Frontal cortex (tissue), 4 donors: ENCODE measurements around the gene ZBED3. TPM values are rescaled to one million over a fixed set of nuclear protein-coding genes. Genes with fewer than 3 reads are reported as not detected.
"Not testable (repeated sequence)": the region's sequence is repeated elsewhere in the genome, so short reads cannot be mapped to it uniquely, and the experiment has no call there.

Experiments used
- DNase-seq, 2 donors: peaks; one replicate each; pipeline ENCODE4 v3.0.0; 2012; ENCODE audit warnings: low spot score in 2 of 2
- FAIRE-seq: peaks from 2 replicates; lab custom pipeline; 2012; peaks lifted over from hg19 to GRCh38; lab: Jason Lieb, UNC
- total RNA-seq: library from RNA; depleted of rRNA; stranded (reverse); fragments of >200 nt; gene quantifications from one replicate; pipeline ENCODE4 v1.2.3, GENCODE V29; 2014
- donor health status: control.
- donor health status: control.
- donor health status: control.

The ZBED3 gene, protein sequence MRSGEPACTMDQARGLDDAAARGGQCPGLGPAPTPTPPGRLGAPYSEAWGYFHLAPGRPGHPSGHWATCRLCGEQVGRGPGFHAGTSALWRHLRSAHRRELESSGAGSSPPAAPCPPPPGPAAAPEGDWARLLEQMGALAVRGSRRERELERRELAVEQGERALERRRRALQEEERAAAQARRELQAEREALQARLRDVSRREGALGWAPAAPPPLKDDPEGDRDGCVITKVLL
- total RNA-seq, result 1.6 TPM

DNA sequence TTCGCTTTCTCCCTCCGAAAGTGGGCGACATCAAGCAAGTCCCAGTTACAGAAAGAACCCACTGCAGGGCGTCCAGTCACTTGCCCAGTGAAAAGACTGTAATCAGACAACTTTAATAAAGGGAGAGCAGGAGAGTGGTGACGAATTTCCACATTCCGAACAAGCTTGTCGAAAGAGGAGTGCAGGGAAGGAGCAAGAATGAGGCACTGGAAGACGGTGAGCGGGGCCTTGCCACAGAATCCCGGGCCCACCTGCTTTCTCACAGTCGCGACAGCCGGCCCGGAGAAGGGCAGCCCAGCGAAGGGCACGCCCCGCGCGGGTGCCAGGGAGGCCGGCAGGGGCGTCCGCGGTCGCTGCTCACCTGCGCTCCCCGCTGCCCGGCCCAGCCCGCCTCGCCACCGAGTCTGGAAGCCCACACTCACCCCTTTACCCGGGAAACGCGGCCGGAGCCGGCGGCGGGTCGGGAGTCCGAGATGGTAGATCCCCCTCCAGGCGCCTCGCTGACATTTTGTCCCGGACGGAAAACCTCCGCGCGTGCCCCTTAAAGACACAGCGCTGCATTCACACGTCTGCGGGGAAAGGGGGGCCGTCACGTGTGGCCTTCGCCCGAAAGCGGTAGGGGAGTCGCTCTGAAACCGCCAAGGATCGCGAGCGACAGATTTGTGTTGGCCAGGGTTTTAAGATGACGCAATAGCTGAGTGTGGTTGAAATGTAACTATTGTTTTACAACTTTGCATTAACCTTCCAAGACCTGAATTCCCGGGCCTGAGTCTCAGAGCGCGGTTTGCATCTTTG, at the start of gene ZBED3:
ZBED3 (minus strand) TSS at position 597 of the 795 bp plus-strand sequence. CDS start 9,407 bp downstream, outside the sequence.
- no peak for FAIRE-seq
- DNase-seq, result peak; percentile 68 to 78

DNA sequence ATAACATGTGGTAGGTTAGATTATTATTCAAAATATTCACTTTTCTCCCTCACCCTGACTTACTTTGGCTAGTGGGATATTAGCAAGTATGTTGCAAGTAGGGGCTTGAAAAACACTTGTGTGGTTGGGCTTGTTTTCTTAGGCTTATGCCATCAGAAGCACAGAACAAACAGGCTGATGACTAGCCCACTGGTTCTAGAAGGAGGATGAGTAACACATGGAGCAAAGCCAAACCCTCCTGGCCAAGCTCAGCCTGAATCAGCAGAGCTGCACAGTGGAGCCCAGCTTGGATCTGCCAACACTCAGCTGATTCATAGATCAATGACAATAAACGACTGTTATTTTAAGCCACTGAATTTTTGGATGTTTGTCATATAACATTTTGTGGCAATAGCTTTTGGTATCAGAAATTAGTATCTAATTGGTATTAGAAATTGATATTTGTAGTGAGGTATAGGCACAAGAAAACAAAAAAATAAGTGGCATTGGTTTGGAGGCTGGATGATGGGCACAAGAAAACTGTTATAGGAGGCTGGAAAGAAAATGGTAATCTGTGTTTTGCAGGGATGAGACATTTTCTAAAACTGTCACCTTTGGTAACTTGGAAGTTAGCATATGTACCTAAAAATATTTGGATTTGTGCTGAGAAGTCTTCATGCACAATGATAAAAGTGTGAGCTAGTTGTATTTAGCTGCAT, 46.1 kb upstream of the ZBED3 start:
- FAIRE-seq (peak; percentile 92), DNase-seq (peak; percentile 19 to 48)

GRCh38 chr5:77131361-77131760, 44.3 kb upstream of the ZBED3 start:
- DNase-seq (no peak), FAIRE-seq (no peak)

GRCh38 chr5:77129391-77129990, 42.4 kb upstream of the ZBED3 start:
- DNase-seq (no peak), FAIRE-seq (no peak)

DNA sequence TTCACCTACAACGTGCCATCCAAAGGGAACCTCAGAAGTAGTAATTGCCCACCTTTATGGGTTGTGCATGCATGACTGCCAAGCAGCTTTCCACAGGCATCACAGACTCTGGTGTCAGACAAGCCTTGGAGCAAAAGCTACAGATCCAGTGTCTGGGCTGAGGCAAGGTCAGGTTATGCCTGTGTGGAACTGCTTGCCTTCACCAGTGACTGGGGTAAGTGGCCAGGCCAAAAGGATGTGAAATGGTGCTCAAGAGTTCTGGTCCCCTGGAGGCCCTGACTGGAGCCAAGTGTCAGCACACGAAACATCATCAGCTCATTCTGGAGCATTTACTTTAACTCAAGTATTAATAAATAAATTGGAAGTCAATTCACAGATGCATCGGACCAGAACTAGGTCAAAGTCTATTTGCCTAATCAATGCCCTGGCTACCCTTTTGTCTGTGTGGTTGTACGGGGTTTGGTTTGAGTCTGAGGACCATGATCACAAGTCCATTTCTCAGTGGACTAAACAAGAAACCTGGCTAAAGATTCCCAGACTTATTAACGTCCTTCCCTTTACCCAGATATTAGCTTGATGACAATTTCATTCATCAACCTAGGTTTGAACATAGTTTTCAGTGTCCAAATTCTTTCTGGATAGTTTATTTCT, 41.5 kb upstream of the ZBED3 start:
- no peak for DNase-seq

GRCh38 chr5:77123057-77123456, 36.0 kb upstream of the ZBED3 start:
- DNase-seq (no peak), FAIRE-seq (no peak)

More for the DNA sequence above, 41.5 kb upstream of the ZBED3 start:
- FAIRE-seq, result no peak

- DNase-seq (no peak), FAIRE-seq (no peak)
These were observed 33.6 kb upstream of the ZBED3 start for GRCh38 chr5:77120706-77121105.

GRCh38 chr5:77120086-77120485, 33.0 kb upstream of the ZBED3 start:
- no peak for DNase-seq
- FAIRE-seq, result no peak

- no peak for FAIRE-seq
- no peak for DNase-seq
These were observed 30.1 kb upstream of the ZBED3 start for GRCh38 chr5:77117161-77117560.

GRCh38 chr5:77107035-77107434, 19.9 kb upstream of the ZBED3 start:
- not testable (repeated sequence) for DNase-seq, FAIRE-seq

- FAIRE-seq (no peak), DNase-seq (no peak)
These were observed 17.7 kb upstream of the ZBED3 start for GRCh38 chr5:77104813-77105212.

- DNase-seq (no peak), FAIRE-seq (no peak)
These were observed 16.4 kb upstream of the ZBED3 start for GRCh38 chr5:77103457-77103856.

GRCh38 chr5:77102549-77102948, 15.5 kb upstream of the ZBED3 start:
- no peak for DNase-seq
- FAIRE-seq, result no peak

DNA sequence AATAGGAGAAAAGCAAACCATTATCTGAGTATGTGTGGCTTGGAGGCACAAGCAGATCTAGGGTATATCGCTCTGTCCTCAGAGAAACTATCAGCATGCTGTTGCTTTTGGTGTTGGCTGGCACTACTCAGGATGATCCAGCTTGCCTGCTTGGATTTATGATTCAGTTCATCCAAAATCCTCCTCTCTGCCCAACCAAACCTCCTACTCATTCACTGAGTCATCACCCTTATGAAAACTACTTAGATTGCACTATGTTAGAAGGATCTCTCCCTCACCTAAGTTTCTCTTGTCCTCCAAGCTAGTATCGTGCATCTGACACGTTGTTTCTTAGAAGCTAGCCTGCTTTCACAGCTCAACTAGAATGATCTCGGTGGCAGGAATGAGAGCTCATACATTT, 14.2 kb upstream of the ZBED3 start:
- FAIRE-seq, result no peak
- peak in 1 of 2 donors; percentile 19 for DNase-seq

DNA sequence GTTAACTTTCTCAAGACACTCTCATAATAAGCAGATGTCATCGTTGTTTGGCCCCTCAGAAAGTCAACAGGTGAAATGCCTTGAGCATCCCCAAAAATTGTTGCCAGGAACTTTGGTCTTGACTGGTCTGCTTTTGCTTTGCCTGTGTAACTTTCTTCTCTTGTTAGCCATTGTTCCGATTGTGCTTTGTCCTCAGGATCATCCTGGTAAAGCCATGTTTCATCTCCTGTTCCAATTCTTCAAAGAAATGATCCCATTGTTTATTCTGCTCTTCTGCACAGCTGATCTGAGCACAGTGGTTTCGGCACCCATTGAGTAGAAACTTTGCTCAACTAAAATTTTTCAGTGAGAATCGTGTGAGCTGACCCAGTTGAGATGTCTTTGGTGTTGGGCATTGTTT, 8.1 kb upstream of the ZBED3 start:
- DNase-seq, result no peak
- FAIRE-seq, result peak; percentile 70

DNA sequence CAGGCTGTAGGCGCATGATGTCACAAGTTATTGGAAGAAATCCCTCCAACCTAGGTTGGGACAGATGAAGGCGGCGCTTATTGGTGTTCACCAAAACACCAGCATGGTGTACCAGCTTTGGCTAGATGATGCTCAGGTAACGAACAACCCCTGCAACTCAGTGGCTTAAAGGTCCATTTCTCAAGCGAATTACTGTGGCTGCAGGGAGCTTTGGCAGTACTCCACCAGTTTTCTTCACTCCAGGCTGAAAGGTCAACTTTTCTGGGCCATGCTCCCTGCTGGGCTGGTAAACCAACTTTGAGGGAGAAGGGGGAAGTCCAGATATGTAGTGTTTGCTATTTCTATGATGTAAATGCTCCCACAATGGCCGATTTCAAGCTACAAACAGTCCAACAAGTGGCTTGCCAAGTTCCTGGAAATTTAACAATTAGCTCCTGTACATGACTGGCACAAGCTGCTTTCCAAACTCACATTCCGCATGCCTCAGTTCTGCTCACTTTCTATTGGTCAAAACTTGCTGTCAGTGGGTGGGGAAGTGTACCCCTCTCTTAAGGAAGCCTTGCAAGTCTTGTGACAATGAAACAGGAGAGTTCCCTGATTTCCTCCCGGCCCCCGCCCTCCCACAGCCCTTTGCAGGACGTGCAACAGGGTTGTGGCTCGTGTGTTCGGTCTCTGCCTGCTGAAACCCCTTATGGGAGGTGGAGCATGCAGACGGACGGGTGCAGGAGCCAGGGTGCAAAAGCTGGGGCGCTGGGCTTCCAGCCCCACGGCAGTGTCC, 588 bp upstream of the ZBED3 start:
- peak; percentile 32 to 44 for DNase-seq
- FAIRE-seq, result no peak

GRCh38 chr5:77086368-77086688, 757 bp downstream of the ZBED3 start:
- FAIRE-seq, result no peak
- DNase-seq, result no peak

GRCh38 chr5:77083088-77083487, 4.0 kb downstream of the ZBED3 start:
- DNase-seq, result no peak
- no peak for FAIRE-seq

GRCh38 chr5:77082280-77082679, 4.8 kb downstream of the ZBED3 start:
- no peak for DNase-seq

More at GRCh38 chr5:77082280-77082679, 4.8 kb downstream of the ZBED3 start:
- no peak for FAIRE-seq
